Pancreas (tissue), 10 donors: ENCODE results near the gene DLAT. TPM values are rescaled to one million over a fixed set of nuclear protein-coding genes. Genes with fewer than 3 reads are reported as not detected.
"Not testable (repeated sequence)": the region's sequence is repeated elsewhere in the genome, so short reads cannot be mapped to it uniquely, and the experiment has no call there.

Experiments
- ATAC-seq, 4 donors: fragments of 200-7000 bp; cut with Tn5 transposase; one replicate each; pipeline versions ENCODE4 v1.8.0 to v1.9.1; 2020; ENCODE audit warnings: mild to moderate bottlenecking in 4 of 4, moderate library complexity in 4 of 4
- DNase-seq, 6 donors: peaks; one replicate each; pipeline ENCODE4 v3.0.0-alpha.2; 2020
- FAIRE-seq: peaks from 2 replicates; lab custom pipeline; 2012; peaks lifted over from hg19 to GRCh38; lab: Jason Lieb, UNC
- H3K27ac ChIP-seq, 4 donors: fragments of 200-600 bp; sonication (generic); 1 replicate in 3 of 4; 2 replicates in 1 of 4; pipeline versions ENCODE4 v1.5.0 to v1.8.0; 2020
- H3K27me3 ChIP-seq, 4 donors: fragments of 200-600 bp; one replicate each; pipeline ENCODE4 v1.8.0; 2021
- H3K36me3 ChIP-seq, 3 donors: fragments of 200-600 bp; sonication (generic) in 1 of 3; one replicate each; pipeline versions ENCODE4 v1.5.0 to v1.8.0; 2020 to 2021
- H3K4me1 ChIP-seq, 3 donors: fragments of 200-600 bp; one replicate each; pipeline ENCODE4 v1.8.0; 2021
- H3K4me3 ChIP-seq, 4 donors: fragments of 200-600 bp; sonication (generic) in 2 of 4; one replicate each; pipeline versions ENCODE4 v1.5.0 to v1.8.0; 2020 to 2021
- H3K9me3 ChIP-seq, 4 donors: fragments of 200-600 bp; one replicate each; pipeline ENCODE4 v1.8.0; 2021
- WGBS, 2 donors: extraction: QIAGEN DNeasy Blood & Tissue Kit; methylation state at CpG; one replicate each; pipeline ENCODE4 v1.1.7; 2013; 5-methylcytosine and 5-hydroxymethylcytosine counted together
- intact Hi-C, 3 donors: fragments of 100-400 bp; cut with DNase I; formaldehyde crosslinking; loops; one replicate each; pipeline versions ENCODE4 v1.11.1 to v1.14.2; 2022
- polyA plus RNA-seq, 2 donors: library from polyadenylated mRNA; stranded (reverse); fragments of 200-250 nt; gene quantifications; one replicate each; pipeline ENCODE4 v1.2.3, GENCODE V29; 2013
- total RNA-seq, 6 donors: library from RNA; stranded (reverse); fragmentation: NEBNext Ultra II Directional in 4 of 6; extraction: Animal tissue kit (Norgen Biotek cat#: 25700) in 4 of 6; gene quantifications; one replicate each; pipeline versions ENCODE4 v1.2.1 to v1.2.4, GENCODE V29; 2021 to 2023
- TF ChIP-seq, protein P1 (sequence below), 4 donors: fragments of 200-600 bp; sonication (generic) in 3 of 4; IDR thresholded peaks; one replicate each; pipeline versions ENCODE4 v1.5.0 to v1.8.0; 2021; ENCODE audit warnings: antibody characterized with exemption in 4 of 4
- donor health status: healthy with polysubstance abuse.
- donor health status: DM: no; HTN: no; CAD: no; lungs with moderate emphysema.
- donor health status: DM: no; HTN: no; CAD: no.
- donor health status: control.
- donor health status: control.
- donor health status: Bipolar disorder and iron deficiency.
- donor health status: DM: yes; HTN: yes; CAD: no.
- donor health status: DM: no; HTN: no; CAD: no.
- donor health status: DM: no; HTN: no; CAD: no.
- donor health status: DM: yes; HTN: yes; CAD: no.

Gene DLAT
- total and polyA plus RNA-seq, 8 donors, result 4.2 to 13.9 (median 7.9) TPM

DNA sequence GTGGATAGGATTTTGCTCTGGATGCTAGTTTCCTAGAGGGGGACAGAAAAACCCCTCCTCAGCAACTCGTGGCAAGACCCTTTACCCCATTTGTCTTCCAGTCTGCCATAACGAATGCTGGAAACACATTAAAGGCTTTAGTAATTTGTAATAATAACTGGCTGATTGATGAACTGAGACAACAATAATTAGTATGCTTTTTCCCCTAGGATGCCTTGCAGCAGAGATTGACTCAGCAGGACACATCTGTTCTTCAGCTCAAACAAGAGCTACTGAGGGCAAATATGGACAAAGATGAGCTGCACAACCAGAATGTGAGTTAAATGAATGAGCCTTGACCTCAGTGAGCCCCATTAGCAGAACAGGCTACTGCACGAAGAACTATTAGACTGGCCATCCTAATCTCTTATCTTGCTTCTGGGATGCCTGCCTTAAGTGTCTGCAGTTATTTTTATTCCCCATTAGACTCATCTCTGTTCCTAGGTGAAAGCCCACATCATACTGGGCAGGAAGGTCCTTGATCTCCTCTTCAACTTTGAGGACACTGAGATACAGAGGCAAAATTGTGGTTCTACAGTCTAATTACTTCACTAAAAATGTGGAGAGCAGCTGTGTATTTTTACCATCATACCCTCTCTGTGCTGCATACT lies 32.9 kb upstream of the DLAT start:
- Histone ChIP-seq H3K4me3 (no peak overlapping the region), H3K27me3 (no peaks in the 10 kb centered on the region), H3K36me3 (peaks cover 0 to 57% (median 22%) of the 10 kb centered on the region in 3 donors), H3K9me3 (no peaks in the 10 kb centered on the region), H3K4me1 (no peaks in the 10 kb centered on the region), H3K27ac (no peak overlapping the region)
- TF ChIP-seq, protein P1, sequence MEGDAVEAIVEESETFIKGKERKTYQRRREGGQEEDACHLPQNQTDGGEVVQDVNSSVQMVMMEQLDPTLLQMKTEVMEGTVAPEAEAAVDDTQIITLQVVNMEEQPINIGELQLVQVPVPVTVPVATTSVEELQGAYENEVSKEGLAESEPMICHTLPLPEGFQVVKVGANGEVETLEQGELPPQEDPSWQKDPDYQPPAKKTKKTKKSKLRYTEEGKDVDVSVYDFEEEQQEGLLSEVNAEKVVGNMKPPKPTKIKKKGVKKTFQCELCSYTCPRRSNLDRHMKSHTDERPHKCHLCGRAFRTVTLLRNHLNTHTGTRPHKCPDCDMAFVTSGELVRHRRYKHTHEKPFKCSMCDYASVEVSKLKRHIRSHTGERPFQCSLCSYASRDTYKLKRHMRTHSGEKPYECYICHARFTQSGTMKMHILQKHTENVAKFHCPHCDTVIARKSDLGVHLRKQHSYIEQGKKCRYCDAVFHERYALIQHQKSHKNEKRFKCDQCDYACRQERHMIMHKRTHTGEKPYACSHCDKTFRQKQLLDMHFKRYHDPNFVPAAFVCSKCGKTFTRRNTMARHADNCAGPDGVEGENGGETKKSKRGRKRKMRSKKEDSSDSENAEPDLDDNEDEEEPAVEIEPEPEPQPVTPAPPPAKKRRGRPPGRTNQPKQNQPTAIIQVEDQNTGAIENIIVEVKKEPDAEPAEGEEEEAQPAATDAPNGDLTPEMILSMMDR (IDR thresholded peaks at IDR 0.05), result no peak
- 75 to 84% methylated on average over 3 of the region's 3 CpGs for WGBS, 2 donors
- no peak for FAIRE-seq
- intact Hi-C loops, result no loop called here
- no peak for DNase-seq
- peak in 1 of 4 donors; percentile 22 for ATAC-seq

DNA sequence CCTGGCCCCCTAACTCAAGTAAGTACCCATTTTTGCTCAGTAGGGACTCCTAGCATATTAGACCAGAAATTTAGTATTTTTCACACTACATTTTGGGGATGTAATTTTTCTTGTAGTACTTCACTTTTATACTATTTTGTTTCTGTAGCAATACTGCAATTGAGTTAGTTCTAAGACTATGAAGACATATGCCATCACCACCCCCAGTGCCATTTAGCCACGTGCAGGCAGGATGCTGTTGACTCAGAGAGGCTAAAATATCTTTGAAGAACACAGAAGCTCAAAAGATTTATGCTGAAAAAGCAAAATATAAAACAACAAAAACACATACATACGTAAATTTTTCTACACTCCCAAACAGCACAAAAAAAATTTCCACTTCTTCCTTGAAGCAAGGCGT lies 29.1 kb upstream of the DLAT start:
- no peaks in the 10 kb centered on the region for H3K27me3 ChIP-seq
- intact Hi-C loops, result no loop called here
- FAIRE-seq (no peak), ATAC-seq (no peak), DNase-seq (no peak)
- H3K4me3 ChIP-seq, result no peak overlapping the region
- peaks cover 0 to 72% (median 23%) of the 10 kb centered on the region in 3 donors for H3K36me3 ChIP-seq
- H3K4me1 ChIP-seq, result no peaks in the 10 kb centered on the region
- TF ChIP-seq, protein P1 (IDR thresholded peaks at IDR 0.05), result no peak
- H3K9me3 ChIP-seq, result no peaks in the 10 kb centered on the region
- WGBS, 2 donors, result 92 to 97% methylated on average over 3 of the region's 3 CpGs
- no peak overlapping the region for H3K27ac ChIP-seq

GRCh38 chr11:111996669-111997068 lies 28.5 kb upstream of the DLAT start:
- H3K27ac ChIP-seq, H3K4me3 ChIP-seq, FAIRE-seq, DNase-seq, intact Hi-C loops, H3K4me1 ChIP-seq, H3K9me3 ChIP-seq, H3K27me3 ChIP-seq: not testable (repeated sequence)
- WGBS, 2 donors, result 71 to 80% methylated on average over 5 of the region's 5 CpGs
- peaks cover 0 to 70% (median 23%) of the 10 kb centered on the region in 3 donors for H3K36me3 ChIP-seq
- ATAC-seq, result peak in 3 of 4 donors; percentile 59 to 72 (median 59)

DNA sequence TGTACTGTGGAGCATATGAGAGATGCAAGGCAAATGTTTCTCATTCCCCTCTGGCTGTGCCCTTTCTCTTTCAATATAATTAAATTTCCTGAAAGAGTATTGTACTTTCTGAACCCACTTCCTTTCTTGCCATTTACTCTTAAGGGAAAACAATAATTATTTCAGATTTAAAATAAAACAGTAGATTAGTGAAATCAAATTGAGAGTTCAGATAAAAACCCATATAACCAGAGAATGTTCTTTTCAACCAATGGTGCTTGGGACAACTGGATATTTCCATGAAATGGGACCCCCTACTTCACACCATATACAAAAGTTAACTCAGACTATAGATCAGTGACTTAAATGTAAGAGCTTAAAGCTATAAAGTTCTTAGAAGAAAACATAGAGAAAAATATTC lies 26.1 kb upstream of the DLAT start:
- Histone ChIP-seq H3K9me3 (no peaks in the 10 kb centered on the region), H3K4me3 (no peak overlapping the region), H3K27me3 (no peaks in the 10 kb centered on the region), H3K36me3 (peaks cover 0 to 69% (median 18%) of the 10 kb centered on the region in 3 donors), H3K27ac (no peak overlapping the region), H3K4me1 (no peaks in the 10 kb centered on the region)
- intact Hi-C loops, result no loop called here
- DNase-seq, result no peak
- FAIRE-seq, result no peak
- no peak for ATAC-seq
- TF ChIP-seq, protein P1 (IDR thresholded peaks at IDR 0.05), result no peak

DNA sequence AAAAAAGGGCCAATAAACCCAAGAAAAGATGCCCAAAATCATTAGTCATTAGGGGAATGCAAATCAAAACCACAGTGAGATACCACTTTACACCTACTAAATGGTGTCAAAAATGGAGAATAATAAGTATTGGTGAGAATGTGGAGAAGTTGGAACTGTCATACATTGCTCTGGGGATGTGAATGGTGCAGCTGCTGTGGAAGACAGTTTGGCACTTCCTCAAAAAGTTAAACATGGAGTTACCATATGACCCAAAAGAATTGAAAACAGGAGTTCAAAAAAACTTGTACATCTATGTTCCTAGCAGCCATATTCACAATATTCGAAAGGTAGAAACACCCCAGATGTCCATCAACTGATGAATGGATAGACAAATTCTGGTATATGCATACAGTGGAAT lies 24.5 kb upstream of the DLAT start:
- Histone ChIP-seq H3K27ac (no peak overlapping the region), H3K4me3 (no peak overlapping the region), H3K36me3 (peaks cover 0 to 57% (median 9%) of the 10 kb centered on the region in 3 donors), H3K27me3 (no peaks in the 10 kb centered on the region), H3K9me3 (no peaks in the 10 kb centered on the region), H3K4me1 (no peaks in the 10 kb centered on the region)
- intact Hi-C loops, result no loop called here
- WGBS, 2 donors, result 94 to 100% methylated on average over 1 of the region's 1 CpG
- TF ChIP-seq, protein P1 (IDR thresholded peaks at IDR 0.05), result no peak
- ATAC-seq, result no peak
- DNase-seq, result no peak
- no peak for FAIRE-seq
